ENCODE data around the gene PCDHB11.
"Not testable (repeated sequence)": the region's sequence is repeated elsewhere in the genome, so short reads cannot be mapped to it uniquely, and the experiment has no call there.

DNA sequence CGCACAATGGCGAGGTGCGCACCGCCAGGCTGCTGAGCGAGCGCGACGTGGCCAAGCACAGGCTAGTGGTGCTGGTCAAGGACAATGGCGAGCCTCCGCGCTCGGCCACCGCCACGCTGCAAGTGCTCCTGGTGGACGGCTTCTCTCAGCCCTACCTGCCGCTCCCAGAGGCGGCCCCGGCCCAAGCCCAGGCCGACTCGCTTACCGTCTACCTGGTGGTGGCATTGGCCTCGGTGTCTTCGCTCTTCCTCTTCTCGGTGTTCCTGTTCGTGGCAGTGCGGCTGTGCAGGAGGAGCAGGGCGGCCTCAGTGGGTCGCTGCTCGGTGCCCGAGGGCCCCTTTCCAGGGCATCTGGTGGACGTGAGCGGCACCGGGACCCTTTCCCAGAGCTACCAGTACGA lies 48.0 kb downstream of the PCDHB11 start:
- TF ChIP-seq YY1 (IDR thresholded peaks at IDR 0.05; ENCODE audit: insufficient read depth, insufficient read length); SUZ12 (IDR thresholded peaks at IDR 0.05; ENCODE audit: extremely low read depth, insufficient read depth, insufficient read length): not testable (repeated sequence)

All from NT2/D1 (cell line).